ENCODE data around the gene STK32A. TPM values are rescaled to one million over a fixed set of nuclear protein-coding genes. Genes with fewer than 3 reads are reported as not detected.
"Not testable (repeated sequence)": the region's sequence is repeated elsewhere in the genome, so short reads cannot be mapped to it uniquely, and the experiment has no call there.

STK32A gene
- total RNA-seq, 2 donors from 2014 or later = 0.95 to 8.7 TPM

DNA sequence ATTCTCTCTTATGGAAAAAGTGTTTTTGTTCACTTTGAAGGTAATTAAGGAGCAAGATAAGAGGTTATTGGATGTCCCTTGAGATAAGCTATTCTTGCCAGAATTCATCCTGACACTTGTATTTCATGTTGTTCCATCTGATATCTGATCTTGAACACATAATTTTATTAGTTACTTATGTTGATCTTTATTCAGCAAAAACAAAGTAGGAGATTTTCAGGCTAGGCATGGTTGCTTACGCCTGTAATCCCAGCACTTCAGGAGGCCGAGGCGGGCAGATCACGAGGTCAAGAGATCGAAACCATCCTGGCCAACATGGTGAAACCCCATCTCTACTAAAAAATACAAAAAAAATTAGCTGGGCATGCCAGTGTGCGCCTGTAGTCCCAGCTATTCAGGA is 8.4 kb downstream of the STK32A start:
- DNase-seq (ENCODE audit: low spot score) = not testable (repeated sequence)
- intact Hi-C loops (cut with DNase I) = loop anchor here in 1 of 2 donors (5.0 kb wide), 1 partner anchor 306 kb away; no protein-coding TSS in a partner anchor

- DNase-seq (ENCODE audit: low spot score) = no peak
- intact Hi-C loops (cut with DNase I) = no loop called here
Observed at GRCh38 chr5:147245381-147246165, 10.7 kb downstream of the STK32A start.

DNA sequence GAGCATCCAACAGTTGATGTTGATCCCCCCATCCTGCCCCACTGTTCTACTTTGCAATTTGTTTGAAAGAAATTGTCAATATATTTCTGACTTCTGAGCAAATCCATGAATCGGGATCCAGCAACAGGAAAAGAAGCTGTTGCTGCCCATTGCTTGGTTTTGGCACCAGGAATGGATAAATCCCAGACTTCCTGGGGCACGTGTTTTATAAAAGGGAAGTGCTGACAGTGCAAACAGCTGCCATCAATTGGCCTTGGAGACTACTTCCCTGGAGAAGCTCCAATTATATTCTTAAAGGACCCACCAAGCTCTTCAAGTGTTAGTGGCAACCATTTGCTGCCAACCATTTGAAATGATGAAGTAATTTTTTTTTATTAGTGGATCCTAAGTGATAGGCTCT is 13.7 kb downstream of the STK32A start:
- intact Hi-C loops (cut with DNase I) = no loop called here
- DNase-seq (ENCODE audit: low spot score) = no peak

GRCh38 chr5:147259837-147260236 is 25.0 kb downstream of the STK32A start:
- intact Hi-C loops (cut with DNase I) = no loop called here
- no peak for DNase-seq (ENCODE audit: low spot score)

GRCh38 chr5:147267082-147267832 is 32.4 kb downstream of the STK32A start:
- no peak for DNase-seq (ENCODE audit: low spot score)
- intact Hi-C loops (cut with DNase I) = no loop called here

- intact Hi-C loops (cut with DNase I) = no loop called here
- DNase-seq (ENCODE audit: low spot score) = no peak
Observed at GRCh38 chr5:147276497-147276896, 41.7 kb downstream of the STK32A start.

DNA sequence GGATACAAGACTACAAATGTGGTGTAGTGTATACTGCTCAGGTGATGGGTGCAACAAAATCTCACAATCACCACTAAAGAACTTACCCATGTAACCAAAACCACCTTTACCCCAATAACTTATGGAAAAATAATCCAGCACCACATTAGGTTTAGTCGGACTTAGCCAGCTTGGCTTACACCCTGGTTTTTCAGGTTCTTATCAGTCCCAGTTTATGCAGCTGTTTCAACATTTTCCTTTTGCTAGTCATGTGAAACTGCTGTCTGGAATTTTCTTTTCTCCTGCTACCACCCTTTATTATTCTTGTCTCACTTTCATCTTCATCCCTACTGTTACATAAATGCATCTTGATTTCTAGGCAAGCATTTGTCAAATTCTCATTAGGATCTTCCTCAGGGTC is 51.5 kb downstream of the STK32A start:
- intact Hi-C loops (cut with DNase I) = no loop called here
- no peak for DNase-seq (ENCODE audit: low spot score)

GRCh38 chr5:147287110-147287509 is 52.3 kb downstream of the STK32A start:
- no peak for DNase-seq (ENCODE audit: low spot score)
- intact Hi-C loops (cut with DNase I) = no loop called here

GRCh38 chr5:147290261-147290660 is 55.4 kb downstream of the STK32A start:
- intact Hi-C loops (cut with DNase I) = no loop called here
- no peak for DNase-seq (ENCODE audit: low spot score)

GRCh38 chr5:147303251-147303650 is 68.4 kb downstream of the STK32A start:
- intact Hi-C loops (cut with DNase I) = no loop called here

DNA sequence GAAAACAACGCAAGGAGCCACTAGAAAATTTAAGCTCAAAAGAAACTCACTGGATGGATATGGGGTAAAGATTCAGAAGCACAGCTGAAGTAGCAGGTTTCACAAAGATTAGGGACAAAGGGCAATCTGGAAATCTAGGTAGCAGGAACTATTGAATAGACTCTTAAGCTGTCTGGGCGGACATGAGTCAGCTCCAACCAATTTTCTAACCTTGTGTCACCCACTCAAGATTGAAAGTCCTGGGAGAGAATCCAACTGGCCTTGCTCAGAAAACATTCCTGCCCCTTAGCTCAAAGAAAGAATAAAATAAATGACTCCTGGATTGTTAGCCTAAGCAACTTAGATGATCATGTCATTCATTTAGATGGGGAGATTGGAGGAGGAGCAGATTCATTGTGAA is 69.2 kb downstream of the STK32A start:
- intact Hi-C loops (cut with DNase I) = no loop called here
- DNase-seq (ENCODE audit: low spot score) = no peak

More at GRCh38 chr5:147303251-147303650, 68.4 kb downstream of the STK32A start:
- no peak for DNase-seq (ENCODE audit: low spot score)

GRCh38 chr5:147305147-147305546 is 70.3 kb downstream of the STK32A start:
- DNase-seq (ENCODE audit: low spot score) = no peak
- intact Hi-C loops (cut with DNase I) = no loop called here

- intact Hi-C loops (cut with DNase I) = no loop called here
- DNase-seq (ENCODE audit: low spot score) = no peak
Observed at GRCh38 chr5:147306351-147306750, 71.5 kb downstream of the STK32A start.

DNA sequence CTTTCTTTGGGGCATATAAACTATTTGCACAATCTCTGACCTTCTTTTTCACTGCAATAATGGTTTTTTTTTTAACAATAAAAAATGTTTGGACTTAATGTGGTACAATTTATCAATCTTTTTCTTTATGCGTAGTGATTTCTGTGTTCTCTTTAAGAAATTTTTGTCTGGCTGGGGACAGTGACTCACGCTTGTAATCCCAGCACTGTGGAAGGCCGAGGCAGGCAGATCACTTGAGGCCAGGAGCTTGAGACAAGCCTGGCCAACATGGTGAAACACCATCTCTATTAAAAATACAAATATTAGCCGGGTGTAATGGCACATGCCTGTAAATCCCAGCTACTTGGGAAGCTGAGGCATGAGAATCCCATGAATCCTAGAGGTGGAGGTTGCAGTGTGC is 72.3 kb downstream of the STK32A start:
- intact Hi-C loops (cut with DNase I) = no loop called here
- no peak for DNase-seq (ENCODE audit: low spot score)

DNA sequence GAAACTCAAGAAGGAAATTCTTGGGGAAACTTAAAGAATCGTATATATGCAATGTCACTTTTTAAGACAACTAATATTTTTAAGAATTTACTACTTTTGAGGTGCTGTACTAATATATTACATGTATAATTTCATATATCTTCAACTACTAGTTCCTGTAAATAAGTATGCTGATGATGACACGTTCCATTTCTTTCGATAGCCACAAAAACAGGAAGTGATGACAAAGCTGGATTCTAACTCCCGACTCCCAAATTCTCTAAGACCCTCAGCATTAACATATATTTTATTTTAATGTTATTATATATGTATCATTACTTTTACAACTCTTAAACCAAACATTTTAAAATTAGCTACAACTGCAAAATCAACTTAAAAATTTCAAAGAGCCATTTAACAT is 74.8 kb downstream of the STK32A start:
- DNase-seq (ENCODE audit: low spot score) = no peak
- intact Hi-C loops (cut with DNase I) = no loop called here

DNA sequence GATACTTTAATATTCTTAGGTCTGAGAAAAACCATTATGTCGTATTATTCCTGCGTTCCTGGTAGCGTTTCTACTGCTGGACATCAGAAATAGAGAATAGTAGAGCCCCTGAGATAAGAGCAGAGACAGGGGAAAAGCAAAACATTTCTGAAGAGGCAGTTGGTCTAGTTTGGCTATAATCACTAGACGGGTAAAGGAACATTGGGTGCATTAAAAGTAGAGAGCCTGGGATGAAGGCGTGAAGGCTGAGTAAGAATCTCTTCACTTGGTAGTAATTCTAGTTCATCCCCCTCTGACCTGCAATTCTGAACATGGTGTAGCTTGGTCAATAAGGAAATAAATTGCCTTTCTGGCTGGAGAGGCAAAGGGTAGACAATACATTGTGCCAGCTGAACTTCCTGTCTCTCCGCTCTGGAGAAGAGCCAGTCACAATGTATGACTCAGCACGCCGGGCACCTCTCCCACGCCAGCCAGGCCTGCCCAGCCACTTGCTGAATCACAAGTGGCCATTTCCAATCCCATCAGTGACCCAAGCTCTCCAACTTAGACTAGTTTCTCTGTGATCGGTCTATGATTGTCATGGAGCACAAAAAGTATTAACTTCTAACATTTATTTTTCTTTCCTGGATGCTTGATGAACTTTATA is 75.4 kb downstream of the STK32A start:
- peak; percentile 83 for DNase-seq (ENCODE audit: low spot score)

DNA sequence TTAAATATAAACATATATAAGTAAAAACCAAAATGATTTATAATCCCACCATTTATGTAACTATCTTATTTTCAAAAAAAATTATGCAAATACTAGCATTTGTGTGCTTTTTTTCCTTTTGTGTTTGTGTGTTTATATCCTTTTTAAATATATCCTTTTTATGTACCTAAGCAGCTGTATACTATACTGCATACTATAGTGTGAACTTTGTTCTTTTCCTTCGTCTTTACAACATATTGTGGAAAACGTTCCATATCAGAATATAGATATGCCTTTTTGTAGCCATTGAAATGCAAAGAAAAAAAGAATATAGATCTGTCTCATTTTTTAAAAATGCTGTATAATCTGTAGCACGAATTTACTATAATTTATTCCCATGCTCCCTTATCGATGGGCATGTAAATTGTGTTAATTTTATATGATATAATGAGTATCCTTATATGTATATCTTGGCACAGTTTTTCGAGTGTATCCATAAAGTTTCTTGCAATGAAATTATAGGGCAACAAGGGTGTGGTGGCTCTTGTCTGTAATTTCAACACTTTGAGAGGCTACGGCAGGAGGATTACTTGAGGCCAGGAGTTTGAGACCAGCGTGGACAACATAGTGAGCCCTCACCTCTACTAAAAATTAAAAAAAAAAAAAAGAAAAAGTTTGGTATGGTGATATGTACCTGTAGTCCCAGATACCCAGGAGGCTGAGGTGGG is 83.3 kb downstream of the STK32A start:
- no peak for DNase-seq (ENCODE audit: low spot score)
- intact Hi-C loops (cut with DNase I) = no loop called here

More for the DNA sequence above, 75.4 kb downstream of the STK32A start:
- intact Hi-C loops (cut with DNase I) = no loop called here

DNA sequence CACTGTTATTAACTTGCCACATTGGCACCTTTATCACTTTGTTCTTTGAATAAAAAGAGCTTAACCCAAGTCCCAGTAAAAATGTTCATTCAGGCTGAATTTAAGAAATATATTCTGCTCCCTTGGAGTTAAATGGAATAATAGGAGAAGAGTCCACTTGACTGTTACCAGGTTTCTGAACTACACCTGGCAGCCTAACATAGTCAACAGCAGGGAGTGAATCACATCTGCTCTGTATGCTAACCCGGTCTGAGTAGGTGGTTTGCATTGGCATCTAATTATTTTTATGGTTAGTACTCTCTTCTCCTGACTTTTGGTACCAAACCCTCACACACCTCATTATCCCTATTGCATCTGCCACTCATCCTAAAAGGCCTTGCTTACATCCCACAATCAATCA is 86.7 kb downstream of the STK32A start:
- DNase-seq (ENCODE audit: low spot score) = no peak
- intact Hi-C loops (cut with DNase I) = no loop called here

- intact Hi-C loops (cut with DNase I) = no loop called here
- DNase-seq (ENCODE audit: low spot score) = no peak
Observed at GRCh38 chr5:147327421-147327820, 92.6 kb downstream of the STK32A start.

- intact Hi-C loops (cut with DNase I) = no loop called here
- no peak for DNase-seq (ENCODE audit: low spot score)
Observed at GRCh38 chr5:147327905-147328304, 93.1 kb downstream of the STK32A start.
